GM18498 (cell line): Measurements from ENCODE around the gene RIMBP2.
"Not testable (repeated sequence)": the region's sequence is repeated elsewhere in the genome, so short reads cannot be mapped to it uniquely, and the experiment has no call there.

Source experiments
- ATAC-seq: cut with Tn5 transposase; IDR thresholded peaks from one replicate; pipeline ENCODE4 v1.9.1; 2021; ENCODE audit warnings: mild to moderate bottlenecking, moderate library complexity; ENCODE audit not compliant: unreplicated experiment

The RIMBP2 gene

DNA sequence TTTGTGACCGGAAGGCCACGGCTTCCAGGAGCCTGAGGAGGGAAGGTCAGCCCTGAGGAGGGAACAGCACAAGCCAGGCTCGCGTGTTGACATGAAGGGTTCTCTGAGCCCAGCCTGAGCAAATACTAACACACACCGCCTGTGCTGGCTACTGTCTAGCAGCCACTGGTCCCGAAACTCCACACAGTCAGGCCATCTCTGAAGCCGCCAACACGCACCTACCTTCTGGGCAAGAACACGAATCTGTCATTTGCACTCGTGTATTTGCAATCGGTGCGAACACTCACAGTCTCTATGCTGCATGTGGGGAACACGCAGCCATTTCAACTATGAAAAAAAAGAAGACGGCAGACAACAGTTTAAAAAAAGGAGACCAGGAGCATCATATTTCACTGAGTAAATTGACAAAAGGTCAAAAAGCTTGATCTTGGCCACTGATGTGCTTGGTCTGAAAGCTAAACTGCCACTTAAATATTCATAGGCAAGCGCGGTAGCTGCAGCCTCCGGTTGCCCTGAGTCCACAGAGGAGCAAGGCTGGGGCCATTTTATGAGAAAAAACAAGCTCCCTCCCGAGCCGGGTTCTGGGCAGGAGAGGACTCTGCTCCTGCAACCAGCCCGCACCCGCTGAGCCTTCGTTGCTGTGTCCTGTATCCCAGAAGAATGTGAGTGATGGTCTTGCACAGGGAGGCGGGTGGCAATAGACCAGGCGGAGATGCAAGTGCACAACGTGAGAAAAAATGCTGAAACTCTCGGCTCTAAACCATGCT, 57.8 kb downstream of the RIMBP2 start:
- ATAC-seq = no peak

DNA sequence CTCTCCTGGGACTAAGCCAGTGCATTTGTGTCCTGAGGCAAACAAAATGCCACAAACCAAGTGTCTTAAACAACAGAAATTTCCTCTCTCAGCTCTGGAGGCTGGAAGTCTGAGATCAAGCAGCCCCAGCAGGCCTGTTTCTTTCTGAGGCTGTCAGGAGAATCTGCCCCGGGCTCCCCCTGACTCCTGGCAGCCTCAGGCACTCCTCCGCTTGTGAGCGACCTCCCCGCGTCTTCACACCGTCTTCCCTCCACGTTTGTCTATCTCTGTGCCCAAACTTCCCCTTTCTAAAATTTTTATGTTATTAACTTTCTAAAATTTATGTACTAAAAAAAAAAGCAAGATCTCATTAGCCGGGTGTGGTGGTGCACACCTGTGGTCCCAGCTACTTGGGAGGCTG, 59.7 kb downstream of the RIMBP2 start:
- ATAC-seq = no peak

DNA sequence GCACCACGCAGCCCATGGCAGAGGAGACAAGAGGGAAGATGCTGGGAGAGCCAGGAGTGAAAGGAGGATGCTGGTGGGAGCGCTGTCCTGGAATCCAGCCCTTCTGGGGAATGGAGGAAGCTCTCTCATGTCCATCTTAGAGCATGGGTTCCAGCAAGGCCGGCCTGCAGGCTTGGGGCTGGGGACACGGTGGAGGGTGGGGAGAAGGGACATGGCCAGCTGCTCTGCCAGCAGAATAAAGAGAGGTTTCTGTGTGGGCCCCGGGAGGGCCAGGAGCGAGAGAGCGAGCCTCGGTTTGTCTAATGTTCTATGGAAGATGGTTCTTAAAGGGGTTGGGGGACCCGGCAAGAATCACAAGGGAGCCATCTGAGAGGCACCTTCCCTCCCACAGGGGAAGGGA, 60.2 kb downstream of the RIMBP2 start:
- no peak for ATAC-seq

DNA sequence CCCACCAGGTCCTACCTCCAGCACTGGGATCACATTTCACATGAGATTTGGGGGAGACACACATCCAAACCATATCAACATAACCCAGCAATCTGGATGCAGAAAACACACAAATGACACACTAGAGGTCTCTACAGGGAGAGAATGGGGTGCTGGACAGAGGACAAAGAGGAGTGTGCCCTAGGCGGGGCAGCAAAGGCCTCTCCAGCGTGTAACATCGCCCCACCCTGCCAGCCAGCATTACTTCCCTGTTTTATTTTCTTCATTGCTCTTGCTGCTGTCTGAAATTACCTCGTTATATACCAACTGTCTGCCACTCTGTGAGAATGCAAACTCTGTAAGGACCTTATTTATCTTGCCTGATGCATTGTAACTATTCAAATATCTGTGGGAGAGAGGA, 61.1 kb downstream of the RIMBP2 start:
- no peak for ATAC-seq

DNA sequence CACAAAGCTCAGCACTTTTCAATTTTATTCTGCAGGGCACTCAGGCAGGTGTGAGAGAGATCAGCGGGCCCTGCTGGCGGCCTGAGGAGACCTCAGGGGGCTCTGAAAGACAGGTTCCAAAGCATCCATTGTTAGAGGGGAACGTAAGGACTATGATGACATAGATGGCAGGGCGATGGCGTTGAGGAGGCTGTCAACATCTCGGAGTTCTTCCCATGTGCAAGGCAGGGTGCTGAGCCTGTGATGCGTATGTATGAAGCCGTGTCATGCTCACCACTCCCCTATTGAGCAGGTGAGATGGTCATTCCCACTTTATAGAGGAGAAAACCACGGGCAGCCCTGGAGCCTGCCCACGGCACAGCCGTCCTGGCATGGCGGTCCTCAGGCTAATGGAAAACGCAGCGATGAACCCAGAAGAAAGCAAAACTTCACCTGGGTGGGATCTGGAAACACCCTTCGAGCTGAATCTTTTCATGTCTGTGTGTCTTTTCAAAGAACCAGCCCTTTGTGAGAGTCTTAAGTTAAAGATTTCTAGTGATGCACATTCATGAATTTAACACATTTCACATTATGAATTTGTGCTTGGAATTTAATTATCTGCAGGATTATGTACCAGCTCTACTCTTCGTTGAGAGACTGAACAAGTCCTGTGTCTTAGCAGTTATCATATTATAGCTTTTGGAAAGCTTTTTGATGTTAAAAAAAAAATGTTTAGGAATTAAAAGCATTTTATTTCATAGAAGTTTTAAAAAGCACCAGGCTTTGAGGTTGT, 64.7 kb downstream of the RIMBP2 start:
- ATAC-seq = no peak

DNA sequence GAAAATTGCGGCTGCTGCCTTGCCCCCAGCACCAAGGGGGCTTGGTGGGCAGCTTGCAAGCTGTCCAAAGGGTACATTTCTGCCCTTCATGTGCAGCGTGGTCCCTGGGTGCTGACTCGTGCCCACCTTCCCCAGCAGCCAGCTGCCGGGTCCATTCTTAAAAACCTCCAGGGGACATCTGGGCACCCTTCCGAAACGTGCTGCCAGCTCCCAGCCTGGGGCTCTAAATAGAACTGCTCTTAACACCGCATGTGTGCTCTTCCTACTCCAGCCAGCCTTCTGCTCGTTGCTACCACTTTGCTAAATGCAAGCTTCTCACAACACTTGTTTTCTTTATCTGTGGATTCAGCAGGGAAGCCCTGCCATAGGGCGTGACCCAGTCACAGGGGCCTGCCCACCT, 66.0 kb downstream of the RIMBP2 start:
- ATAC-seq = no peak

DNA sequence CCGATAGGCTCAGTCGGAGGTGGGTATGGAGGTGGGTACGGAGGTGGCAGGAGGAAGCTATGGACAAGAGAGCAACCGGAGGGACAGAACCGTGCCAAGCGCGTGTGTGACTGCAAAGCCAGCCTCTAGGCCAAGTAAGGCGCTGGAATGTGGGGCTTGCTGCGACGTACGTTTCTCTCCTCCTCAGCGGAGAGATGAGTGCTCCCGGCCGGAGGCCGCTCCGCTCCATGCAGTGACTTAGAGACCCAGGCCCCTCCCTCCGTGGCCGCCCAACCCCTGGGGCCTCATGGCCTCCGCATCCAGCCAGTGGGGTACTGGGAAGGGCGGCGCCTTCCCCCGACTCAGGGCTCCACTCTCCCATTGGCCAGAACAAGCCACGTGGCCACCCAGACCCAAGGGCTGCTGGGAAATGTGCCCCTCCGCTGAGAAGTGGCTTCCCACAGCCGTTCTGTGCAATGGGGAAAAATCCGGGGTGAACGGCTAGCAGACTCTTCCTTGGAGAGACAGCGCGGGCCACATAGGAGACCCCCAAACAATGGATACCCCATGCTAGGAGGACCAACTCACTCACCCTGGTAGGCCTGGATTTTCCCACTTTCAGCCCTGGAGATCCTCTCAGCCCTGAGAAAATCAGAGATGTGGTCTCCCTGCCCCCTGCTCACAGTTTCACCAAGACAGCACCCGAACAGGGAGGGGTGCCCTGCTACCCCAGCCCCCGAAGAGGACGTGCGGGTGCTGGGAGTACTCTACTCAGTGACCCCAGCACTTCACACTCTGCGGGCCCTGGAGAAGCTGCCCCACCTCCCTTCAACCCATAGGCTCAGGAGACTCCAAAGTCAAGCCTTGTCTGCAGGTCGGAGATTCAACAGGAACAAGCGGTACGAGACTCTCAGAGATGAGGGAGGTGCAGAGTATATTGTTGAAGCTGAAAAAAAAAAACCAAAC, 66.7 kb downstream of the RIMBP2 start:
- ATAC-seq = no peak

DNA sequence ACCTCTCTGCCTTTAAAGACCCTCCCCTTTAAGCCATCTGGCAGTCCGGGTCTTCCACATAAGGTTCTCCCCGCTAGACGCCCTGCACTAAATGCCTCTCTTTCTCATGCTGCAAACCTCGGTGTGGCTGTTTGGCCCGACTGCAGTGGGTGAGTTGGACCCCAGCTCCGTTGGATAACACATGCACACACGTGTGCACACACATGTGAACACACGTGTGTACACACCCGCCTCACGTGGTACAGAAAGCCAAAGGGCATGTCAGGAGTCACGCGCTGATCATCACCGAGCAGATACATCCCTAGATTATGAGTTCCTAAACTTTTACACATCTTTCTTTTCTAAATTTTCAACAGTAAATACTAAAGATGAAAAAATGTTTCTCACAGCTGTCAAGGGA, 68.3 kb downstream of the RIMBP2 start:
- ATAC-seq = no peak

DNA sequence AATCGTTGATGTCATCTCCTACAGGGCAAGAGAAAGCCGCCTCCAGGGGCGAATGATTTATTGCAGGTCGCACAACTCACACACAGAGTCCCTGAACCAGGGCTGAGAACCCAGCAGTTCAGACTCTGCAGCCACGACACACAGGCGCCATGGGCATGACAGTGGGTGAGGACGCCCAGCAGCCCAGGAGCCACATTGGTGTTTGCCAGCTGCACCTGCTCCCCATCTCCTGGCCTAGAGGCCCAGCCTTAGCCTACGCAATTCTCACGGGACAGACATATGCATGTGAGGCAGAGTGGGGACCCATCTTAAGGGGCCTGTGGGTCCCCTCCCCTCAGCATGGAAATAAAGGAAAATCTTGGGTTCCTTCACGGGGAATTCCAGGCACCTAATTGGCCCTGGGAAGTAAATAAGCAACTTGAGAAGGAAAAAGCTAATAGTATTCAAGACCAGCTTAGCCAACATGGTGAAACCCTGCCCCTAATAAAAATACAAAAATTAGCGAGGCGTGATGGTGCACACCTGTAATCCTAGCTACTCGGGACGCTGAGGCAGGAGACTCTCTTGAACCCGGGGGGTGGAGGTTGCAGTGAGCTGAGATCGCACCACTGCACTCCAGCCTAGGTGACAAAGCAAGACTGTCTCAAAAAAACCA, 69.3 kb downstream of the RIMBP2 start:
- ATAC-seq = no peak

DNA sequence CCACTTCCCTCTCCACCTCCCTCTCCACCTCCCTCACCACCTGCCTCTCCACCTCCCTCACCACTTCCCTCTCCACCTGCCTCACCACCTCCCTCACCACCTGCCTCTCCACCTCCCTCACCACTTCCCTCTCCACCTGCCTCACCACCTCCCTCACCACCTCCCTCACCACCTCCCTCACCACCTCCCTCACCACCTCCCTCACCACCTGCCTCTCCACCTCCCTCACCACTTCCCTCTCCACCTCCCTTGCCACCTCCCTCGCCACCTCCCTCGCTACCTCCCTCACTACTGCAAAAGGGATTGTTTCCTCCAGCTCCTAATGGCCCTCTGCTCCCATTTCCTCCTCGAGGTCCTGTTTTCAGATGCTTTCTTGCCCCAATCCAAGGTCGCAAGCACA, 69.9 kb downstream of the RIMBP2 start:
- not testable (repeated sequence) for ATAC-seq

DNA sequence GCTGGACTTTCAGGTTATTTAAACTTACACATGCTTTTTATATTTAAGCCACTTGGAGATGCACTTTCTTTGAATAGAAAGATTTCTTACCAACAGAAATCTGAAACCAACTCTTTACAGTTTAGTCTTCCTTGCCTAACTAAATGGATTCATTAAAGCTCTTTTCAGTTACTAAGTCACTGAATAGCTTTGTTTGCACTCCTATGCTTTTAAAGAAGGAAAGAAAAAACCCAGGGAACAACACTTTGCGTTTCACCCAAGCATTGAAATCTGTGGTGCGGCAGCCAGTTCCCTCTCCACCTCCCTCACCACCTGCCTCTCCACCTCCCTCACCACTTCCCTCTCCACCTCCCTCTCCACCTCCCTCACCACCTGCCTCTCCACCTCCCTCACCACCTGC, 70.3 kb downstream of the RIMBP2 start:
- no peak for ATAC-seq

DNA sequence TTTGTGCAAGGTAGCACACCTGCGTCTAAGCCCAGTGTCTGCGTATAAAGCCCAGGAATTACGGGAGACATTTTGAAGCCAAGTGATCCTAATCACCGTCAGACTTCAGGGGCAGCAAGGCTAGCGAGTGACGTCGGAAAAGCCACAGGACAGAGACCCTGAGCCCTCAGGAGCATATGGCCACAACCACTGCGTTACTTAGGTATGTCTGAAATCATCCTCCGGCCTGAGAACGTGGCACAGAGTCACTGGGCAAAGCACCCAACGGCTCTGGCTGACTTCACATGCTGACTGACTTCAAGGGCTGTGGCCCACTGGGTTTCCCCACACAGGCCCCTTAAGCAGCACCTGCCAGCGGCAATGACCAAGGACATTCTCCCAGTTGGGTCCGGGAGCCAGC, 71.5 kb downstream of the RIMBP2 start:
- no peak for ATAC-seq

DNA sequence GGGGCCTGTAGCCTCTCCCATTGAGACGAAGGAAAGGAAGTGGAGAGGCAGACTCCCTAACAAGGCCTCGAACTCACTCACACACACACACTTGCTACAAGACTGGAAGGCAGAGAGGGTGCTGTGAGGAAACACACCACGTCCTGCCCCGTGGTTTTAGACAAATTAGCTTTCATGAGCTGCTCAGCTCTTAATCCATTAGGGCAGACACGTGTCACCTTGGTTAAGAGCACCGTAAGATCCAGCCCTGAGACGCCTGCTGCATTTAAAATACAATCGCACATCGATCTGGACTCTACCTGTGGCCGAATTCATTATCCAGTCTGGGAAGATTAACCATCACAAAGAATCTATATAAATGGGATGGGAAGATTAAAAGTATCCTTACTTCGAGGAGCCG, 72.0 kb downstream of the RIMBP2 start:
- ATAC-seq = no peak

DNA sequence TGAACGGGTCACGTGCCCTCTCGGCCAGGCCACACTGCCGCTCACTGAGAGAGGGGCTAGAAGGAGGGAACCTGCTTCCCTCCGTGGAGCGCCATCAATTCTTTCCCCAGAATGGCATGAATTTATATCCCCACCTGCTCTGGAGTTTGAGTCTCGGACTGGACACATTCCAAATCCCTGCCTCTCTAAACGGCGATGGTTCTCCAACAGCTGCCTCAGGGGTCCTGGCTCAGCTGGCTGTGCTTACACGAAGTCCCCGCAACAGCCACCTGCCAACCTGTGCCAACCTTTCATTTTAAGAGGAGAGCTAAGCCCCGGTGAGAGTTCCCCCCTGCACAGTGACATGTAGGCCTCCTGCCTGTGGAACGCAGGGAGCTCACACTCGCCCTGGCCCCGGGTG, 73.2 kb downstream of the RIMBP2 start:
- ATAC-seq = no peak

DNA sequence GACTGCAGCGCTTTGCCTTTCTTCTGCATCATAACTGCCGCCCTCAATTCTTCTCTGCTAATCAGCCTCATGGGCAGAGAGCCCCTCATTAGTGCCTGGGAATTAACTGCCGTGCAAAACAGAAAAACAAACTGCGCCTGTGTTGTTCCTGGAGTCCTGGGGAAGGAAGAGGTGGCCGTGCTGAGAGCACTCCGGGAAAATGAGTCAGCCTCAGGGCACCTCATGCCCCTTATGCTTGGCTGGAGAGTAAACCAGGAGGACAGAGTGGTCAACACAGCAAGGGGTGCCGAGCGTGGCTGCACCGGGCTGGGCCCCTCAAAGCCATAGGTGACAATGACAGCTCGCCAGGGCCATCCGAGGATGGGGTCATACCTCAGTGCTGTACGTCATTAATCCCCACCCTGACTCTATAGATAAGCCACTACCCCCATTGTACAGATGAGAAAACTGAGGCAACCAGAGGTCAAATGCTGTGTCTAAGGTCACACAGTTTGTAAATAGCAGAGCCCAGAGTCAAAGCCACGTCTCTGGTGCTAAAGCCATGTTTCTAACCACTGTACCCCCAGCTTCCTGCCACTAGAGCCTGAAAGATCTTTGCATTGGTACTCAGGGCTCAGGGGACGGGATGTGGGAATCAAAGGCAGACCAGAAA, 74.4 kb downstream of the RIMBP2 start:
- ATAC-seq = no peak

DNA sequence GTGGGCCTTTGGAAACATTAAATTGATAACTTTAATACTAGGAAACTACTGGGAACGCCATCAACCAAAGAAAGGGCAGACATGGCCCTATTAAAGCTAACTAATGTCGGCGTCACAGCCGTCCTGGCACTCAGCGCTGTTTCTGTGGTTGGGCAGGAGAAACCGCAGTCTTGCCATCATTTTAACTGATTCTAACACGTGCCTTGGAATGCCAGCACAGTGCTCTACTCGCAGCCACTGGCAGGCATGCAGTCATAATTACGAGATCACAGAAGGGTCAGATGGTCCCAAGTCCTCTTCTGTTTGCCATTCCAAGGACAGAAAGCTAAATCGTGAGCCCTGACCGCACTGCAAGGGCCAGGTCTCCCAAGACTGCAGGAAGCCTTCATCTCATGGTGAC, 75.2 kb downstream of the RIMBP2 start:
- no peak for ATAC-seq

DNA sequence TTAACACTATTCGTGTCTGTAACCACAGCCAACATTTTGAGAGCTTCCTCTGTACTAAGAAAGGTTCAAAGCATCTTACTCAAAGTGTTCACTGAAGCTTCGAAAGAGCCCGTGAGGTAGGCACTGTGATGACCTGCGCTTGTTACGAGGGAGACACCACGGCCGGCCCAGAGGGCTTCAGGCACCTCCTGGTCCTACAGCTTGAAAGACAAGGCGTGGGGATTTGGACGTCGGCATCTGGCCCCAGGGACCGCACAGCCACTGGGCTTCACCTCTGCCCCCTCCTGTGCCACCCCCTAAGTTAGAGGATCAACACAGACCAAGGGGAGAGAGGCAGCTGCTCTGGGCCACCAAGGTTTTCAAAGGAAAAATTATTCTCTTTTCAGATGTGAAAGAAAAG, 75.6 kb downstream of the RIMBP2 start:
- no peak for ATAC-seq

DNA sequence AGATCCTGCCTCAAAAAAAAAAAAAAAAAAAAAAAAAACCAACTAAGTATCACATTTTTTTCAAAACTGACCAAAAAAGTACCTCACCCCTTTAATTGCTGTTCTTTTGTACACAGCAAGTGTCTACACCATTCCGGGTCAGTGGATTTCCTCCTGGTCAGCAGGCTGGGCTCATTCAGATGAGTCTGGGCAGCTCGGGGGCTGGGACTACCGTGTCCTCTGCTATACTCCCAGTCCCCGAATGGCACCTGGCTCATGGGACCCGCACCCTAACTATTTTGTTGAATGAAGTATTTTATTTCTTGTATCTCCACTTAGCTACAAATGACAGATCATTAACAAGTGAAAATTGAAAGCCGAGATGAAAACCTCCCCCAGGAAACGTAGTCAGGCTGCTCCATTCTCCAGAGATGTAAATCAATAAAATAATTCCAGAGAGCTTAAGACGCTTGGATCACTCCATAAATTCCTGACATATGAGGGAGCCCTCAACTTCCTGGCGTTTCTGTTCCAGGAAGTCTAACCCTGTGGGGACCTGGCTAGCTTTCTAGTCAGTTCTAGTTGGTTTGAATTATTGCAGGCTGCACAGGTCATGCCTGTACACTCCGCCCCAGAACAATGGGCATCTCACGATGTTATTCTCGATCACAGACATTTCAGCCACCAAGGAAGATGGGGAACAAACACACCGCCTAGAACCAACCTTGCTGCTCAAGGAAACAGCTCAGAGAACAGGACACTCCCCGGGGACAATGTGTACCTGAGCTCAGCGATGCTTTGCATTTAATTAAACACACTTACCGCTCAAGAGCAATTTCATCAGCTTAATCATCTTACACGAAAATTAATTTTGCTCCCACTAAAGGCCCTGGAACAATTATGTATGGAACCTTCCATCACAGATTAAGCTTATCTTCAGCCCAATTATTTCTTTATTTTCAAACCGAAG, 76.3 kb downstream of the RIMBP2 start:
- ATAC-seq = no peak

DNA sequence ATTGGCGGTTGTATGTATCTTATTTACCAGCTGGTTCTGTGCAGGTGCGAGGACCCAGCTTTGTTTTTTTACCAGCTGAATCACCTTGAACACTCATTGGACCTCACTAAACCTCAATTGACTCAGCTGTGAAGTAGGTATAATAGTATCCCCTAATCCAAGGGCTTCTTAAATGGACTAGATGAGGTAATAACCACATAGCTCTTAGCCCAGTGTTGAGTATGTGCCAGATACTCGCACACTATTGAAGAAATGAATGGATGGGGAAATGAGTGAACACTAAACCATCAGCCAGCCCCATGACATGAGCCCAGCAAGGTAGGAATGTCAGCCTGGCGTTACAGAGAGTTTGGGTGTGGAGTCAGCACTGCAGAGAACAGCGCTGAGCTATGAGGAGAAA, 79.7 kb downstream of the RIMBP2 start:
- no peak for ATAC-seq
